D721Med (cell line): ENCODE measurements around the gene SCLT1.

Experiments used
- DNase-seq: peaks from one replicate; pipeline ENCODE4 v3.0.0; 2011; ENCODE audit warnings: low spot score; ENCODE audit not compliant: insufficient read length
- FAIRE-seq: peaks from 2 replicates; lab custom pipeline; 2011; peaks lifted over from hg19 to GRCh38; lab: Jason Lieb, UNC
- CTCF ChIP-seq: IDR thresholded peaks from 2 replicates; pipeline ENCODE4 v1.5.1; 2012; ENCODE audit warnings: mild to moderate bottlenecking, control low read depth; ENCODE audit not compliant: insufficient read depth; ENCODE audit errors: missing control alignments

Gene SCLT1

GRCh38 chr4:128946916-128947315, 146.4 kb downstream of the SCLT1 start:
- no peak for TF ChIP-seq CTCF
- DNase-seq (no peak), FAIRE-seq (no peak)

- DNase-seq: no peak
- no peak for TF ChIP-seq CTCF
- no peak for FAIRE-seq
Measured at GRCh38 chr4:128942607-128943006, 150.7 kb downstream of the SCLT1 start.

- DNase-seq (no peak), FAIRE-seq (no peak)
Measured at GRCh38 chr4:128940971-128941370, 152.4 kb downstream of the SCLT1 start.

GRCh38 chr4:128930051-128930450, 163.3 kb downstream of the SCLT1 start:
- DNase-seq: no peak
- no peak for TF ChIP-seq CTCF
- FAIRE-seq: no peak

More at GRCh38 chr4:128940971-128941370, 152.4 kb downstream of the SCLT1 start:
- TF ChIP-seq CTCF: no peak

- no peak for TF ChIP-seq CTCF
- DNase-seq: no peak
- FAIRE-seq: no peak
Measured at GRCh38 chr4:128924951-128925350, 168.4 kb downstream of the SCLT1 start.

- no peak for TF ChIP-seq CTCF
- no peak for DNase-seq
- FAIRE-seq: no peak
Measured at GRCh38 chr4:128921954-128922353, 171.4 kb downstream of the SCLT1 start.

GRCh38 chr4:128917781-128918180, 175.6 kb downstream of the SCLT1 start:
- DNase-seq: no peak
- TF ChIP-seq CTCF: no peak
- FAIRE-seq: no peak
